ENCODE data around the gene CNKSR3.

DNA sequence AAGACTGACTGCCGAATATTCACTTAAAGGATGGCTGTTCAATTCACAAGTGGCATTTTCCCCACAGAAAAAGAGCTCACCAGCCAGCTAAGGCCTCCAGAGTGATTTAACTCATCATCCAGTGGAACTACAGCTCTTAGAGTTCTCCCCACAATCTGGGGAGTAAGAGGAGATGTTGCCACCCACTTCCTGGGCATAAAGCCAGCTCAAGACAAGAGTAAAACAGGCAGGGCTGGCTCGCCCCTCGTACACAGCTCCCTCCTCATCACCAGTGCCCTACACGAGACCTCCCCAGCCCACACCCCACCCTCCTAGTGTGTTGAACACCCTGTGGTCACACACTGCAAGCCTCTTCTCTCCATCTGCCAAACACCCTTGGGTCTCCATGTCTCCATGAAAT, 106.7 kb downstream of the CNKSR3 start:
- TF ChIP-seq CTCF (IDR thresholded peaks at IDR 0.05) (no peak), POLR2A (IDR thresholded peaks at IDR 0.05) (no peak)

Measured in thyroid gland (tissue), 4 donors.